HUES6 (cell line): Measurements from ENCODE around the gene FAM120B.

Experiments
- H3K27ac ChIP-seq: 2 replicates; pipeline ENCODE4 v1.7.0; 2013; ENCODE audit warnings: low read depth, mild to moderate bottlenecking, low read length, inconsistent platforms
- H3K27me3 ChIP-seq: 2 replicates; pipeline ENCODE4 v1.6.1; 2013; ENCODE audit warnings: low read length; ENCODE audit not compliant: control insufficient read depth, insufficient read depth
- H3K36me3 ChIP-seq: 2 replicates; pipeline ENCODE4 v1.6.1; 2013; ENCODE audit warnings: low read length; ENCODE audit not compliant: control insufficient read depth, insufficient read depth
- H3K4me1 ChIP-seq: 2 replicates; pipeline ENCODE4 v1.6.1; 2013; ENCODE audit warnings: low read length; ENCODE audit not compliant: control insufficient read depth, insufficient read depth
- H3K4me3 ChIP-seq: 2 replicates; pipeline ENCODE4 v1.5.1; 2013; ENCODE audit warnings: low read depth, low read length
- H3K9ac ChIP-seq: one replicate; pipeline ENCODE4 v1.6.1; 2013; ENCODE audit warnings: mild to moderate bottlenecking, low read length
- H3K9me3 ChIP-seq: 2 replicates; pipeline ENCODE4 v1.6.1; 2013; ENCODE audit warnings: low read depth, low read length; ENCODE audit not compliant: control insufficient read depth, insufficient read depth

The FAM120B gene

GRCh38 chr6:170437719-170438401 is 131.3 kb downstream of the FAM120B start:
- H3K9me3 ChIP-seq, result 0 out of 2 replicates have a peak, but pooled peaks cover 7% of the 10 kb centered on the region
- peak overlapping the region; percentile 35; the same call in 1 of the 2 replicates for H3K4me3 ChIP-seq
- no peaks in the 10 kb centered on the region for H3K36me3 ChIP-seq
- H3K4me1 ChIP-seq, result peaks cover 25% of the 10 kb centered on the region
- no peaks in the 10 kb centered on the region for H3K27me3 ChIP-seq
- peak overlapping the region; percentile 69 for H3K9ac ChIP-seq
- no peak overlapping the region for H3K27ac ChIP-seq

GRCh38 chr6:170438402-170438753 is 131.8 kb downstream of the FAM120B start:
- 0 out of 2 replicates have a peak, but pooled peaks cover 7% of the 10 kb centered on the region for H3K9me3 ChIP-seq
- H3K4me1 ChIP-seq, result peaks cover 25% of the 10 kb centered on the region
- H3K36me3 ChIP-seq, result no peaks in the 10 kb centered on the region
- peak overlapping the region; percentile 69 for H3K9ac ChIP-seq
- no peaks in the 10 kb centered on the region for H3K27me3 ChIP-seq
- peak overlapping the region; percentile 35; the same call in 1 of the 2 replicates for H3K4me3 ChIP-seq
- no peak overlapping the region for H3K27ac ChIP-seq

- Histone ChIP-seq H3K4me3 (no peak overlapping the region), H3K4me1 (peaks cover 24% of the 10 kb centered on the region), H3K27me3 (no peaks in the 10 kb centered on the region), H3K9me3 (0 out of 2 replicates have a peak, but pooled peaks cover 7% of the 10 kb centered on the region), H3K27ac (no peak overlapping the region), H3K9ac (no peak overlapping the region), H3K36me3 (no peaks in the 10 kb centered on the region)
Observed at GRCh38 chr6:170438861-170439260, 132.3 kb downstream of the FAM120B start.

GRCh38 chr6:170439366-170440361 is 133.1 kb downstream of the FAM120B start:
- H3K27me3 ChIP-seq, result no peaks in the 10 kb centered on the region
- 0 out of 2 replicates have a peak, but pooled peaks cover 7% of the 10 kb centered on the region for H3K9me3 ChIP-seq
- no peak overlapping the region for H3K4me3 ChIP-seq
- no peak overlapping the region for H3K9ac ChIP-seq
- H3K4me1 ChIP-seq, result peaks cover 16% of the 10 kb centered on the region
- no peaks in the 10 kb centered on the region for H3K36me3 ChIP-seq
- no peak overlapping the region for H3K27ac ChIP-seq

- Histone ChIP-seq H3K36me3 (no peaks in the 10 kb centered on the region), H3K9me3 (0 out of 2 replicates have a peak, but pooled peaks cover 7% of the 10 kb centered on the region), H3K4me3 (no peak overlapping the region), H3K27me3 (no peaks in the 10 kb centered on the region), H3K9ac (no peak overlapping the region), H3K27ac (no peak overlapping the region), H3K4me1 (peaks cover 16% of the 10 kb centered on the region)
Observed at GRCh38 chr6:170440437-170440836, 133.9 kb downstream of the FAM120B start.

GRCh38 chr6:170441316-170441715 is 134.8 kb downstream of the FAM120B start:
- H3K9me3 ChIP-seq, result 0 out of 2 replicates have a peak, but pooled peaks cover under 1% of the 10 kb centered on the region
- no peak overlapping the region for H3K9ac ChIP-seq
- no peak overlapping the region for H3K4me3 ChIP-seq
- H3K27me3 ChIP-seq, result no peaks in the 10 kb centered on the region
- H3K27ac ChIP-seq, result no peak overlapping the region
- H3K36me3 ChIP-seq, result no peaks in the 10 kb centered on the region
- H3K4me1 ChIP-seq, result peaks cover 16% of the 10 kb centered on the region

GRCh38 chr6:170442596-170442995 is 136.0 kb downstream of the FAM120B start:
- Histone ChIP-seq H3K9me3 (no peaks in the 10 kb centered on the region), H3K36me3 (no peaks in the 10 kb centered on the region), H3K9ac (no peak overlapping the region), H3K4me1 (peaks cover 14% of the 10 kb centered on the region), H3K27ac (no peak overlapping the region), H3K27me3 (no peaks in the 10 kb centered on the region), H3K4me3 (no peak overlapping the region)

GRCh38 chr6:170443151-170443662 is 136.6 kb downstream of the FAM120B start:
- no peak overlapping the region for H3K4me3 ChIP-seq
- H3K27me3 ChIP-seq, result no peaks in the 10 kb centered on the region

GRCh38 chr6:170444056-170444591 is 137.6 kb downstream of the FAM120B start:
- Histone ChIP-seq H3K27me3 (no peaks in the 10 kb centered on the region), H3K27ac (no peak overlapping the region), H3K4me3 (no peak overlapping the region), H3K9ac (no peak overlapping the region), H3K4me1 (peaks cover 3% of the 10 kb centered on the region; the same call in 1 of the 2 replicates), H3K9me3 (no peaks in the 10 kb centered on the region), H3K36me3 (no peaks in the 10 kb centered on the region)

More at GRCh38 chr6:170443151-170443662, 136.6 kb downstream of the FAM120B start:
- Histone ChIP-seq H3K9me3 (no peaks in the 10 kb centered on the region), H3K4me1 (peaks cover 8% of the 10 kb centered on the region), H3K9ac (no peak overlapping the region), H3K36me3 (no peaks in the 10 kb centered on the region), H3K27ac (no peak overlapping the region)

- H3K27ac ChIP-seq, result no peak overlapping the region
- H3K4me1 ChIP-seq, result no peaks in the 10 kb centered on the region; the same call in 1 of the 2 replicates
- H3K9ac ChIP-seq, result no peak overlapping the region
- H3K27me3 ChIP-seq, result no peaks in the 10 kb centered on the region
- H3K9me3 ChIP-seq, result no peaks in the 10 kb centered on the region
- no peak overlapping the region for H3K4me3 ChIP-seq
- H3K36me3 ChIP-seq, result no peaks in the 10 kb centered on the region
Observed at GRCh38 chr6:170444811-170445211, 138.3 kb downstream of the FAM120B start.
